ENCODE data around the gene CNGA3.
"Not testable (repeated sequence)": the region's sequence is repeated elsewhere in the genome, so short reads cannot be mapped to it uniquely, and the experiment has no call there.

CNGA3 gene

DNA sequence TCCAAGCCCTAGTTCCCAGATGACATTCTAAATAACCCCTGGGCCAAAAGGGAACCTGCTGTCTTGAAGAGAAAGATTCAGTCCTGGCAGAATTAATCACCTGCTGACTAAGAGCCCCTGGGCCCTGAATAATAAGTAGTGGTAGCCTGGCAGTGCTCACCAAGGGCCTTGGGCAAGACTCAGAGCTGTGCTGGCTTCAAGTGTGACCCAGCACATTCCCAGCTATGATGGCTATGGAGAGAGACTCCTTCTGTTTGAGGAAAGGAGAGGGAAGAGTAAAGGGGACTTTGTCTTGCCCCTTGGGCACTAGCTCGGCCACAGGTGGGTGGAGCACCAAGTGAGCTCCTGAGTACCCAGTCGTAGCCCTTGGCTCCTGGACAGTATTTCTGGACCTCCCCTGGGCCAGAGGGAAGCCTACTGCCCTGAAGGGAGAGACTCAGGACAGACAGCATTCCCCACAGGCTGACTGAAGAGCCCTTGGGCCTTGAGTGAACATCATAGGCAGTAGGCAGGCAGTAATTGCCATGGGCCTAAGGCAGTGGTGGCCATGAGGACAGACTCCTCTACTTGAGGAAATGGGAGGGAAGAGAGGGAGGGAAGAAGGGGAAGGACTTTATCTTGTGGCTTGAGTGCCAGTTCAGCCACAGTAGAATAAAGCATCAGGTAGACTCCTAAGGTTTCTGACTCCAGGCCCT is 58.4 kb downstream of the CNGA3 start:
- no peak for TF ChIP-seq CTCF (IDR thresholded peaks at IDR 0.05; ENCODE audit: insufficient read depth, low read length, missing control alignments)
- no peak overlapping the region for H3K4me3 ChIP-seq (ENCODE audit: low read depth, low read length)
- CTCF ChIA-PET = interaction anchor here (2.3 kb wide), 1 partner anchor 8 kb away, joined by 15 read pairs; no protein-coding TSS in a partner anchor
- POLR2A ChIA-PET = no interaction called here
- no peak for DNase-seq (ENCODE audit: low read depth, low spot score)

- DNase-seq (ENCODE audit: low read depth, low spot score) = no peak
- ChIA-PET POLR2A (no interaction called here), CTCF (no interaction called here)
- TF ChIP-seq CTCF (IDR thresholded peaks at IDR 0.05; ENCODE audit: insufficient read depth, low read length, missing control alignments) = no peak
- H3K4me3 ChIP-seq (ENCODE audit: low read depth, low read length) = no peak overlapping the region
Observed at GRCh38 chr2:98405301-98405700, 59.0 kb downstream of the CNGA3 start.

GRCh38 chr2:98408155-98408554 is 61.9 kb downstream of the CNGA3 start:
- DNase-seq (ENCODE audit: low read depth, low spot score) = no peak
- no peak for TF ChIP-seq CTCF (IDR thresholded peaks at IDR 0.05; ENCODE audit: insufficient read depth, low read length, missing control alignments)
- ChIA-PET POLR2A (no interaction called here), CTCF (interaction anchor here (0.7 kb wide), 1 partner anchor 165 kb away, joined by 3 read pairs; no protein-coding TSS in a partner anchor)
- no peak overlapping the region for H3K4me3 ChIP-seq (ENCODE audit: low read depth, low read length)

DNA sequence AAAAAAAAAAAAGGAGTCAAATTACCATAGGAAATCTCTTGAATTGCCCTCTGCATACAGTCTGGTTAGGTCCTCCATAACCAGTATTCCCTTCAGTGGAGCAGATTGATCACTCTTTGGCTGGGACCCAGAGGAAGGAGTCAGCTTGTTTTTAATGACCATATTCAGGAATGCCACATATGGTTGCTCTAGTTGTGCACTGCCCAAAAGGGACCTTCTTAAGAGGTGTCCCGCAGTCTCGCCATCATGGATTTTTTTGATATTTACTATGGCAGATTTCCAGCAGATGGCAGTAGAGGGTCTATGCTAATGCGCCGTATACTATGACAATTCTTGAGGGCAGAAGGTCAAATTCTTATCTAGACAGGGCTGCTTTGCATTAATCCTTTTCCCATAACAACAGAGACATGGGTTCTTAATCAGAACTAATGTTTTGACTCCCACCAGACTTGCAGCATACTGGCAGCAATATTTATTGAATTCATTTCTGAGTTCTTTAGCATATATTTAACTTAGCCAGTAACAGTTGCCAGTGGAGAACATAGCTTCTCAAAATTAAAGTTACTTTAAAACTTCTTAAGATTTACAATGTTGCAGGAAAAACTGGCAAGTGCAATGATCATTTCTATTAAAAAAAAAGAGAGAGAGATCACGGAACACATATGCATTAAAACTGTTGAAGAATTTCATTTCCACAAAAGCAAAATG is 66.6 kb downstream of the CNGA3 start:
- CTCF ChIA-PET = interaction anchor here (0.6 to 2.6 kb wide), 30 partner anchors 9 to 1849 kb away, joined by 3 to 21 read pairs (median 5); partner anchors contain the start of genes COA5 and UNC50
- POLR2A ChIA-PET = no interaction called here
- H3K4me3 ChIP-seq (ENCODE audit: low read depth, low read length) = no peak overlapping the region
- no peak for DNase-seq (ENCODE audit: low read depth, low spot score)
- TF ChIP-seq CTCF (IDR thresholded peaks at IDR 0.05; ENCODE audit: insufficient read depth, low read length, missing control alignments) = peak; percentile 61

DNA sequence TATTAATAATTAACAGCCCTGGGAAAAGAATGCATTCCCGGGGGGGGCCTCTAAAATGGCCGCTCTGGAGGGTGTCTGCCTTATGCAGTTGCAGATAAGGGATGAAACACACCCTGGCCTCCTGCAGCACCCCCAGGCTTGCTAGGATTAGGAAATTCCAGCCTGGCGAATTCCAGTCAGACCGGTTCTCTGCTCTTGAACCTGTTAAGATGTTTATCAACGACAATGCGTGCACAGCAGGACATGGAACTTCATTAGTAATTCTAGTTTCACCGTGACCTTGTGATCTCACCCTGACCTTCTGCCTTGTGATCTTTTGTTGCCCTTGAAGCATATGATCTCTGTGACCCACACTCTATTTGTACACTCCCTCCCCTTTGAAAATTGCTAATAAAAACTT is 68.0 kb downstream of the CNGA3 start:
- POLR2A ChIA-PET; DNase-seq (ENCODE audit: low read depth, low spot score); H3K4me3 ChIP-seq (ENCODE audit: low read depth, low read length): not testable (repeated sequence)
- CTCF ChIA-PET = interaction anchor here (0.7 to 2.6 kb wide), 5 partner anchors 11 to 714 kb away, joined by 3 to 15 read pairs (median 6); no protein-coding TSS in a partner anchor

GRCh38 chr2:98415719-98416248 is 69.5 kb downstream of the CNGA3 start:
- DNase-seq (ENCODE audit: low read depth, low spot score); POLR2A ChIA-PET; H3K4me3 ChIP-seq (ENCODE audit: low read depth, low read length): not testable (repeated sequence)
- CTCF ChIA-PET = interaction anchor here (1.0 to 1.4 kb wide), 3 partner anchors 10 to 1847 kb away, joined by 3 to 4 read pairs (median 3); no protein-coding TSS in a partner anchor

Data from AG04449 (cell line).